NK-92 (cell line): ENCODE measurements around the gene TBL1Y.
"Not testable (repeated sequence)": the region's sequence is repeated elsewhere in the genome, so short reads cannot be mapped to it uniquely, and the experiment has no call there.

Source experiments
- DNase-seq: peaks from one replicate; lab custom pipeline; 2025; ENCODE audit not compliant: unreplicated experiment; lab: John Stamatoyannopoulos, UW

The TBL1Y gene

DNA sequence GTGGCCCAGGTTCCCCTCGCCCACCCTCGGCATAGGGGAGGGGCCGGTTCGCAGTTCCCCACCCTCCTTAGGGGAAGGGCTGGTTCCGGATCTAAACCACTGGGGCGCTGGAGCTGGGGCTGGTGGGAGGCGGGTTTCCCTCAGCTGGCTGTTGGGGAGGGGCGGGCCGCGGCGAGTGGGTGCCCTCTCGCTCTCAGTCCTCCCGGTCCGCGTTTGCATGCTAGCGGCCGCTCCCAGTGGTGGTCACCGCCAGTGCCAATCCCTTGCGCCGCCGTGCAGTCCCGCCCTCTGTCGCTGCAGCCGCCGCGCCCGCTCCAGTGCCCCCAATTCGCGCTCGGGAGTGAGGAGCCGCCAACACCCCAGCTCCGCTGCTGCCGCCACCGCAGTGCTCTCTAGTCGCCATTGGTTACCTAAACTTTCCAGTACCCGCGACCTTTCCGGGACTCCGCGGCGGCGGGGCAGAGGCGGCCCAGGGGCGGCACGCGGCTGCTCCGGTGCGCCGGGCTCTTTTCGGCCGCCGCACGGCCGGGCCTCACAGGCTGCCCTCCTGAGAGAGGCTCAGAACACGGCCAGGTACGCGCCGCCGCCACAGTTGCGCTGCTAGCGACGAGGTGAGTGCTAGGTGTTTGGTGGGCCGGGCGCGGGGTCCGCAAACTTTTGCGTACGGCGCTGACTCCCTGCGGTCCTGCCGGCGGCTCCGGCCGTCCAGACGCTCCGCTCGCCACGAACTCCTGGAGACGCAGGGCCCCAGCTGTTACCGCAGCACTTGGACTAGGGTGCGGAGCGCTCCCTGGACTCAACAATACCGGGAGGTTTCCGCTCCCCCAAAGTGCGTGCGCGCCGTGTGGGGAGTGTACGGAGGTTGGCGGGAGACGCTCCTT lies at the start of gene TBL1Y:
Gene TBL1Y (plus strand): TSS at position 326 of the 881 bp plus-strand sequence. CDS start 114,388 bp downstream, outside the sequence.
- no peak for DNase-seq

DNA sequence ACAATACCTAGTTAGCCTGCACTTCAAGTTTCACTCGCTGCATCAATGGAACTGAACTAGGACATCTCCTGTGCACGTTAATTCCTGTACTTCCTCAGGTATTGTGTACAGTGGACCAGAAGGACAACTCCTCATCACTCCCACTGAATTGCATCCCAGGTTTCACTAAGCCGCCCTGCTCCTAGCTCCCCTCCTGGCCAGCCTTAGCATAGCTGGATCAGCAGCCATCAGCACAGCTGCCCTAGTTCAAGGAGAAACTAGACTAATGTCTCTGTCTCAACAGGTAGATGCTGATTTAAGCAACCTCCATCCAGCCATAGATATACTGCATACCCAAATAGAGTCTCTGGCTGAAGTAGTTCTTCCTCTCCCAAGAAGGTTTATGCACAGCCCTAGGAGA lies 16.0 kb upstream of the TBL1Y start:
- no peak for DNase-seq

DNA sequence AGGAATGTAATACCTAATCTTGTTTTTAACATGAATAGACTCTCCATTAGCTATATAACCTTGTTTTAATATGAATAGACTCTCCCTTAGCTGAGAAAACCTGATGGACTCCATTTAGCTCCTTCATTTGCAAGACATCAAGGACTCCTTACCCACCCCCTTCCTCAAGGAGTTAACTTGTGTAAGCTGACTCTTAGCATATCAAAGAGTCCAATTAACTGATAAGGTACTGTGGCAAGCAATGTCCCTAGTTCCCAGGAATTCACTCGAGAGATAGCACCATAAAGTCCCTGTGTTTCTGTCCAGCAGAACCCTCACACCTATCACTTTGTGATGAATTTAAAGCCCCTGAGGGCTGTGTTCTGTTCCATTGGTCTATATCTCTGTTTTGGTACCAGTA lies 15.3 kb upstream of the TBL1Y start:
- no peak for DNase-seq

DNA sequence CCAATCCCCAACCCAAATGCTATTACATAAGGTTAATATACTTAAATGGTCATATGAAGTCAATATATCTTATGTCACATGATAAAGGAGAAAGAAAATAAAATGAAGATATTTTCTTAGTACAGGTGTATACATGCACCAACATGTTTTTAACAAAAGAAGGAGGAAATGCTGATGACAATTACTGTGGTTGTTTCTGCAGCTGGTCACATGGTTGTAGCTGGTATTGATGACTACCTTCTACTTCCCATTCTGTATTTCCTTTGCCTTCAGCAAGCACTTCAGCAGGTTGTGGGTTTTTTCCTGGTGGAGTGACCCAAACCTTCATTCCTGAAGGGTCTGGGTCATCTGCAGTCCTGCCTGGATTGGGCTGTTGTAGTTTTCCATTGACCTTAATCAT lies 8.4 kb upstream of the TBL1Y start:
- not testable (repeated sequence) for DNase-seq

DNA sequence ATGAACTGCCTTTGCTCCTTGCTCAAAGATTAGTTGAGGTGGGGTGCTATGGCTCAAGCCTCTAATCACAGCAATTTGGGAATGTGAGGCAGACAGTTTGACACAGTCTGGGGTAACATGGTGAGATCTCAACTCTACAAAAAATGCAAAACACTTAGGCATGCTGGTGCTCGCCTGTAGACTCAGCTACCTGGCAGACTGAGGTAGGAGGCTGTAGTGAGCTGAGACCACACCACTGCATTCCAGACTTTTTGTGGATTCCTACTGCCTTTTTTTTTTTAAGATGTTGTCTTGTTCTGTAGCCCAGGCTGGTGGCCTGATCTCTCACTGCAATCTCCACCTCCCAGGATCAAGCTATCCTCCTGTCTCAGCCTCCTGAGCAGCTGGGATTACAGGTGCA lies 2.9 kb upstream of the TBL1Y start:
- DNase-seq = no peak

DNA sequence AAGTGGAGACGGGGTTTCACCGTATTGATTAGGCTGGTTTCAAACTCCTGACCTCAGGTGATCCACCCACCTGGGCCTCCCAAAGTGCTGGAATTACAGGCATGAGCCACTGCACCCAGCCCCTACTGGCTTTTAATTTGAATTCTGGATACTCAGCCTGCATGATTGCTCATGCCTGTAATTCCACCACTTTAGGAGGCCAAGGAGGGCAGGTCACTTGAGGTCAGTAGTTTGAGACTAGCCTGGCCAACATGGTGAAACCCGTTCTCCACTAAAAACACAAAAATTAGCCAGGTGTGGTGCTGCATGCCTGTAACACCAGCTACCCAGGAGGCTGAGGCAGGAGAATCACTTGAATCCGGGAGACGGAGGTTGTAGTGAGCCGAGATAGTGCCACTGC lies 2.5 kb upstream of the TBL1Y start:
- DNase-seq = not testable (repeated sequence)

DNA sequence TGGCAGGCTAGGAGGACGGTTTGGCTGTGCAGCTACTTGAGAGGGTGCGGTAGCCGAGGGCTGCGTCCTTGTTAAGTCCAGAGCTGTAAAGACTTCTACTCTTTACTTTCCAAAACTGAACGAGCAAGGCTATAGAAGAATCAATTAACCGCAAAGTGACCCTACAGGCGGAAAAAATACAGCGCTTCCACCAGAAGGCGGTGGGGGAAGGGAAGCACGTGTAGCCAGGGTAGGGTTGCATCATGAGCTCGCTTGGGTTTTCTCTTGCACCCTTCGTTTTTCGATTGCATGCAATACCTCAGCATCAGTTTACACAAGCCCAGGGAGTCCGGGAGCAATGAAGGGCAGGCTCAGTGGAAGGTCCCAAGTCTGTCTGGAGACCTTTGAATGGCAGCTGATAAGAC lies 1.4 kb upstream of the TBL1Y start:
- DNase-seq = no peak

DNA sequence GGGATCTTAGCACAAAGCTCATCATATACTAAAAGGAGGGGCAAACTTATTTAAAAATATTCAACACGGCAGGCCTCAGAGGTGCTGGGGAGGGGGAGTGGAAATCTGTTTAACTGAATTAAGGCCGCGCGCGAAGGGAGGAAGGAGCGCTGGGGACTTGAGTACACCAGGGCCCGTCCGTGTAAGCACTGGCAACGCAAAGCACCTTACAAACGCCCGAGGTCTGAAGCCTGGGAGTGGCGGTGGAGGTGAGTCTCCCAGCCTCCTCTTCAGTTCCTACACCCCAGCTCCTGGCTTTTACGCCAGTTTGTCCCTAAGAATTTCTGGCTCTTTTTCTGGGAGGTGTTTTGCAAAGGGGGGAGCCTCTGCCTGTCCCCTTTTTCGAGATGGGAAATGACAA lies 641 bp upstream of the TBL1Y start:
- DNase-seq = no peak

DNA sequence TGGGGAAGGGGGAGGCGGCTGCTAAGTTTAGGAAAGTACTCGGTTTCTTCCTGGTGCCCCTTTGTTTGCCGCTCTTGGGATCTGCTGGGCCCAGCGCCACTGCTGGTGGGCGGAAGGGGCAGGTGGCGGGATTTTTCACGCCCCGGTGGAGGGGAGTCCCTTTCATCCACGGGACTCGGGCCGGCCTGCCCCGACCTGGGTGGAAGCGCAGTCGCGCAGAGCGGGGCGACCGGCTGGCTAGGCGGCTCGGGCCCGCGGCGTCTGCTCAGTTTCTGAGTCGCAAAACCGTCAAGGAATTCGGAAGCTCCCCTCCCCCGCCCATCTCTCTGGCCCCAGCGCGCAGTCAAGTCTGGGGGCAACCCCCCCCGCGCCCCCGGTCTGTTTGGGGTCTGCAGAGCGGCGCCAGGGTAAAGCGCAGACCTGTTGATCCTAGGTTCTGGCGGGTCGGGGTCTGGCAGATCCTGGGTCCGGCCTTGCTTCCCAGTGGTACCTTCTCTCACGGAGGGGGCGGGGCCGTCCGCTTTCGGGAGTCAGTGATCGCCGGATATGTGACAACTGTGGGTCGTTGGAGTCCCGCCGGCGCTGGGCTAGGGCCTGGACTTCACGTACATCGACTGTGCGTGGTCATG lies 870 bp downstream of the TBL1Y start, which contains the start of gene AMELY:
Gene AMELY (minus strand): TSS at position 500 of the 629 bp plus-strand sequence. CDS start 39,144 bp downstream, outside the sequence.
- DNase-seq = no peak

DNA sequence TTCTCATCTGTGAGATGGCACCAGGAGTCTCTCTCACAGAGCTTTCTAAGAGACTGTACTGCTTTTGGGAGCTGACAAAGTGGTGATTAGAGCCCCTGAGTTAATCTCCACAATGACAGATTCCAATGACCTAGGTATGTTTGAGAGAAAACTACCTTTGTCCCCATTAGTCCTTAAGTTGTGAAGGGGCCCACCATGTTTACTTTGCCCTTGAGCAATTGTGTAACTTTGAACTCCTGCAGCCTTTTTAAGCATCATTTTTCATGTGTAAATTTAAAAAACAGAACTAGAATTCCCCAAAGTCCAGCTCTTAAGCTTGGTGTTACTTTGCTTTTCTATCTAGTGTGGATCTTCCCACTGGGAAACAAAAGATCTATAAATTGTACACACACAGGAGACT lies 2.9 kb downstream of the TBL1Y start:
- no peak for DNase-seq

DNA sequence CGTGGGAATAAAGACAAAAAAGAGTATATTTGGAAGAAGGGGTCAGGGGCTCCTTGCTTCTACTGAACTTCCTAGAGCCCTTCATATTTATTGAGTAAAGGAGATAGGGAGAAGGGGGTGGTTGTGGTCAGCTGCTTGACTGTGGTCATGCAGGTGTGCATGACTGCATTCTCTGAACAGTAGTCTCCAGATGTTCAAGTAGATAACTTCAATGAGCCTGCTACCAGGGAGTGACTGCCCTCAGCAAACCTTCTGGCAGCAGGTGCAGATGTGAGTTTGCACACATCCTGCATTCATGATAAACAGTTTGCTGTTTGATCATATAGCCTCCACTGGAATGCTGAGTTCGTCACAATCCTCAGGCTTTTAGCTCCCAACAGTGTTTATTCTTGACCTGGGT lies 10.6 kb downstream of the TBL1Y start:
- no peak for DNase-seq

DNA sequence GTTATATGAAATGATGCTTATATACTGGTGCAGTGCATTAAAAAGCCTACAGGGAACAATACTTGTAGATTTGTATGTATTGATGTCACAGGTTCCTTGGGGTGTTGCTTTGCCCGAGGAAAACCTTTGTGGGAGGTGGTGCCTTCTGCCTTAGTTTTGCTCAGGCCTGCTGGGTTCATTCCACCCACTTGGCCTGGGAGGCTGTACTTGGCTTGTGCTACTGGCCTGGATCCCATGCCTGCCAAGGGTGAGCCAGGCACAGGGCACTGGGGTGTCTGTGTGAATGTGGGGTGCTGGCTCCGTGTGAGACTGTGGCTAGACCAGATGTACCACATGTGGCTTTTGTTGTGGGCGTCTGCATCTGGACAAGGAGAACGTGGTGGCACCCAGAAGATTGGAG lies 17.8 kb downstream of the TBL1Y start:
- no peak for DNase-seq

DNA sequence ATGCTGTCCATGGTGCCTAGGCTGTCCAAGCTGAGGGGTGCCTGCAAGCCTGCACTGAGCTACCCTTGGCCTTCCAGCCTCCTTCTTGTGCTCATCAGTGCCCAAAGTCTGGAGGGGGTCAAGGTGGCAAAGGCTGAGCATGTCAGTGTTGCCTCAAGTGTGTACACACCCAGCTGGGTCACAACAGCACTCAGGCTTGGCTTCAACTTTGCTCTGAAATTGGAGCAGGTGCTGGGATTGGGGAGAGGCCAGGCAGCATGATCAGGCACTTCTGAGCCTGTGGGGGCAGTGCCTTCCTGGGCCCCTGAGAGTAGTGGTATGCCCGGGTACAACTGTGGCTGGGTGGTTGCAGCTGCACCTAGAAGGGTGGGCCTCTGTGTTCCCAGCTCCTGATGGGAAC lies 18.7 kb downstream of the TBL1Y start:
- DNase-seq = no peak

DNA sequence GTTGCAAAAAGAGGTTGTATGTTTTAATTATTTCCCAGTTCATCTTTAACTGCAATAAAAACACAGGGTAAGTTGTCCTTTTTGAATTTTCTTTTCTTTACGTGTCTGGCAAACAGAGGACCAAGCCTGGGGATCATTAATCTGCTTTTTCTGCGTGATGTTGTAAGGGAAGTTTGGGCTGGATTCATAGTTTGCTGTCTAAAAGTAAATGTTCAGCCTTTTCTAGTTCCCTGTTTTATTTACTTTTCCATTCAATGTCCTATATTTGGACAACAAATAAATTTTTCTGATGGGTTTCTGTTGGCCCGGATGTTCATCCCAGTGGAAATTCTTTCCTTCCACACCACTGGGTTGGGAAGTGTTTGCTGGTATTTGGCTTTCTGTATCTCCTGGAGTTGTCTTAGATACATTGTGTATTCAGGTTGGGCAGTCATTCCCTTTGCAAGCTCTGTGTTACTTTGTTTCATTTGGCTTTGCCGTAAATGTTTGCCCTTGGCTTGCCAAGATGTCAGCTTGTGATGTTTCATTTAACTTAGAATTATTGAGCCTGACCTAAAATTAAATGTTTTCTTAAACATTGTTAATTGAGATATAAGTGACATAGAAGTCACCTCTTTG lies 21.4 kb downstream of the TBL1Y start:
- no peak for DNase-seq

DNA sequence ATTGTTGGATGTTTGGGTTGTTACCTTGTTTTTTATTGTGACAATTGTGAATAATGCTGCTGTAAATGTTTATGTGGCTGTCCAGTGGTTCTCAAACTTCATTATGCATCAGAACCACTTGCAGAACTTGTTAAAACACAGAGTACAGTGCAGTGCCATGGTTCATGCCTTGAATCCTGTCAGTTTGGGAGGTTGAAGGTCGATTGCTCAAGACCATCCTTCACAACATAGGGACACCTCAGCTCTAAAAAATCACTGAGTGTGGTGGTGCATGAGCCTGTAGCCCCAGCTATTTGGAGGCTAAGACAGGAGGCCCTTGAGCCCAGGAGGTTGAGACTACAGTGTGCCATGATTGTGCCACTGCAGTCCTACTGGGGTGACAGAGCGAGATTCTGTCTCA lies 25.0 kb downstream of the TBL1Y start:
- DNase-seq = no peak

DNA sequence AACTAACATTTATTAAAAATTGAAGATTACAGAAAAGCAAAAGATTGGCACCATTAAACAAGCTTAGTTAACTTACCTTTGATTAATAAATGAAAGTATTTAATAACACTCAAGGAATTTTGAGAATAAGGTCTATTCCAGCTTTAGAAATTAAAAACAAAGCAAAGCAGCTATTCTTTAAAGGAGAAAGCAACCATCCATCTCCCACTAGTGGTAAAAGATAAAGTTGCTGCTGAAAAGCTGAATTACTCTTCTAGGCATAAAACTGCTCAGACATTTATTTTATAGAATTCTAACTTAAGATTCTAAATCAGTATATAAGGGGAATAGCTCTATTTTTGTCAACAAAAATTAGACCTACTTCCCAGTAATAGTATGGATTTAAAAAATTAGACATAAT lies 37.2 kb downstream of the TBL1Y start:
- no peak for DNase-seq

DNA sequence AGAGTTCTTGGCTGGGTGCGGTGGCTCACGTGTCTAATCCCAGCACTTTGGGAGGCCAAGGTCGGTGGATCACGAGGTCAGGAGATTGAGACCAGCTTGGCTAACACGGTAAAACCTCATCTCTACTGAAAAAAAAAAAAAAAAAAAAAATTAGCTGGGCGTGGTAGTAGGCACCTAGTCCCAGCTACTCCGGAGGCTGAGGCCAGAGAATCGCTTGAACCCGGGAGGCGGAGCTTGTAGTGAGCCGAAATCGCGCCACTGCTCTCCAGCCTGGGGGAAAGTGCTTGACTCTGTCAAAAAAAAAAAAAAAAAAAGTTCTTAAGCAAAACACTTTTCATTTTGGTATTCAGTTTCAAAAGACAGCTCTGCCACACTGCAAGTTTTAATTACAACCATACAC lies 37.9 kb downstream of the TBL1Y start:
- DNase-seq = no peak

DNA sequence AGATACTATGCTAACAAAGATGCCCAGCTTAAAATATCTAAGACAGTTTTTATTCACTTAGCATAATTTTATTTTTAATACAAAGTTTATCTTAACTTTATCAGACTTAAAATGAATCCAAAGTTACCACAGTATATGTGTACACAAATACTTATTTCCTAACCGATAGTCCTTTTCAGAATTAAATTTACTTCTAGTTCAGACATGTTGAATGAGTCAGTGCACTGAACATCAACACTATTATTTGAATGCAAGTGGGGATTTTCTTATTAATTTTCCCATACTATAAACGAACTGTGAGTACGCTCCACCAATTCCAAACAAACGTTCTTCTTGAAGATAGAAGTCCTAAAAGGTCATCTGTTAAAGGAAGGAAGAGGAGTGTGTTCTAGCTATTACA lies 39.5 kb downstream of the TBL1Y start:
- DNase-seq = no peak

DNA sequence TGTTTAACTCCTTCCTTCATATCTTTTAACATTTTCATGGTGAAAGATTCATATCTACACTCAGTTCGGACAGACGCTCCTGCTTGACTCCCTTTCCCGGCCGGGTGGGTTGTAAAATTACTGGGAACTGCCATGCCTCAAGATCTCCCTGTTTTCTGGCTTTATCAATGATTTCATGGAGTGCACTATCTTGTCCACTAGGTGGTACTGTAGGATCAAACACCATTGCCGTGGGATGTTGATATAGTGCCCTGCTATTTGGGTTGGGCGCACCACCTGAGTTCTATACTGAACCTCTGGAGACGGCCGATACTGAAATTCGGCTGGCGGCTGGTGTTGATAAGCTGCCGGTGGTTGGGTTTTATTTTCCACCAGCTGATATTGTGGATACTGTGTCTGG lies 54.2 kb downstream of the TBL1Y start:
- DNase-seq = no peak

DNA sequence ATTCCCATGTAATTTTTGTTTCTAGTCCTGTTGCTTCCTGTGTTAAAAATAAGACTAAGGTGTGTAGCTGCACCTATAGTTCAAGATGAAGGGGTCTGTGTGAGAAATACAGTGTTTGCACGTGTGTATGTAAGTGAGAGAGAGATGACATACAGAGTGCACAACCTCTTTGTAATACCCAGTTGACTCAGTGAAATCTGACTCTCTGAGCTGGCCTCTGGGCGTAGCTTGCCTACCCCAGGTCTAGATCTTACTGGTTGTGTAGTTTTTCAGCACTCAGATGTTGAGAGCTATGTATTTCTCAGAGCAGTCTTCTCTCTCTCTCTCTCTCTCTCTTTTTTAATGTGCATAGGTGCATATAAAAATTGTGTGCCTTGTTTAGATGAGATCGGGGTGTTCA lies 56.0 kb downstream of the TBL1Y start:
- DNase-seq = no peak

DNA sequence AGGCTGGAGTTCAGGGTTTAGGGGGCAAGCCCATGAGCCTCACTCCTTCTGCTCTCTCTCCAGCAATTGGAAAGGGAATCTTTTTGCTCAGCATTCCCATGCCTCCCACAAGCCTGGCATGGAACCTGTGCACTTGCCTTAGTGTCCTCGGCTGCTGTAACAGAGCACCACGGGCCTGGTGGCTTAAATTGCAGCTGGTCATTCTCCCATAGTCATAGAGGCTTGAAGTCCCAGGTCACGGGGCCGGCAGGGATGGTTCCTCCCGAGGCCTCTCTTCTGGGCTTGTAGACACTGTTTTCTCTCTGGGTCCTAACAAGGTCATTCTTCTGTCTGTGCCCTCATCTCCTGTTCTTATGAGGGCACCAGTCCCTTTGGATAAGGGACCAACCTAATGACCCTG lies 57.2 kb downstream of the TBL1Y start:
- no peak for DNase-seq

DNA sequence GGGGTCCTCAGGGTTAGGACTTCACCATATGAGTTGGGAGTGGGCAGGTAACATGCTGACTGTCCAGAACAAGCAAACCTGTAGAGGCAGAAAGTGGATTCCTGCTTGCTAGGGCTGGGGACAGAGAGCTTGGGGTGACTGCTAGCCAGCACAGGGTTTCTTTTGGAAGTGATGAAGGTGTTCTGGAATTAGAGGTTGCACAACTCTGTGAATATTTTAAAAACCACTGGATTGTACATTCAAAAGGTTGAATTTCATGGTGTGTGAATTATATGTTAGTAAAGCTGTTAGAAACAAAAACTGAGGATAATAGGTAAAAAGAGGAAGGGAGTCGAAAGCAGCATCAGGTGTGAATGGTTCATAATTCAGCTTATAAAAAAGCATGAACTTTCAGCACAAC lies 57.7 kb downstream of the TBL1Y start:
- DNase-seq = no peak
